NCI-H2107 treated with DMSO at 0.1 percent for 48 hours (cell line): ENCODE data around the gene NELFE.
"Not testable (repeated sequence)": the region's sequence is repeated elsewhere in the genome, so short reads cannot be mapped to it uniquely, and the experiment has no call there.

Source experiments
- DNase-seq: peaks from one replicate; lab custom pipeline; 2025; ENCODE audit not compliant: unreplicated experiment; lab: John Stamatoyannopoulos, UW

The NELFE gene

GRCh38 chr6:31976065-31976464 is 17.3 kb upstream of the NELFE start:
- DNase-seq, result not testable (repeated sequence)

- DNase-seq, result no peak
These were observed 14.1 kb upstream of the NELFE start for GRCh38 chr6:31972709-31973350.

GRCh38 chr6:31971993-31972708 is 13.4 kb upstream of the NELFE start, which contains the start of gene DXO:
Gene DXO, minus strand, starts transcription at chr6:31972138. Its CDS starts 463 bp downstream, at chr6:31971675.
- DNase-seq, result peak; percentile 62

GRCh38 chr6:31971279-31971992 is 12.7 kb upstream of the NELFE start:
- DNase-seq, result no peak

- peak; percentile 20 for DNase-seq
These were observed 12.0 kb upstream of the NELFE start for GRCh38 chr6:31970604-31971271.

- no peak for DNase-seq
These were observed 11.2 kb upstream of the NELFE start for GRCh38 chr6:31969712-31970603.

GRCh38 chr6:31968791-31969711 is 10.3 kb upstream of the NELFE start:
- no peak for DNase-seq

GRCh38 chr6:31968326-31968725 is 9.6 kb upstream of the NELFE start:
- no peak for DNase-seq

- no peak for DNase-seq
These were observed 9.2 kb upstream of the NELFE start for GRCh38 chr6:31967926-31968320.

GRCh38 chr6:31966997-31967925 is 8.5 kb upstream of the NELFE start:
- no peak for DNase-seq

- DNase-seq, result no peak
These were observed 7.7 kb upstream of the NELFE start for GRCh38 chr6:31966506-31966905.

- no peak for DNase-seq
These were observed 6.9 kb upstream of the NELFE start for GRCh38 chr6:31965700-31966099.

- no peak for DNase-seq
These were observed 5.2 kb upstream of the NELFE start for GRCh38 chr6:31963921-31964320.

- no peak for DNase-seq
These were observed 2.8 kb upstream of the NELFE start for GRCh38 chr6:31961616-31962015.

- no peak for DNase-seq
These were observed 395 bp downstream of the NELFE start for GRCh38 chr6:31958412-31958740.

- DNase-seq, result no peak
These were observed 2.0 kb downstream of the NELFE start for GRCh38 chr6:31956796-31957195.

GRCh38 chr6:31954511-31954910 is 4.3 kb downstream of the NELFE start:
- no peak for DNase-seq

- DNase-seq, result no peak
These were observed 5.9 kb downstream of the NELFE start for GRCh38 chr6:31952890-31953289.
